HG03571 (cell line): Measurements from ENCODE around the gene CNTFR.
"Not testable (repeated sequence)": the region's sequence is repeated elsewhere in the genome, so short reads cannot be mapped to it uniquely, and the experiment has no call there.

Source experiments
- ATAC-seq: cut with Tn5 transposase; IDR thresholded peaks from one replicate; pipeline ENCODE4 v1.9.1; 2021; ENCODE audit not compliant: unreplicated experiment

CNTFR gene

GRCh38 chr9:34589636-34590380, at the start of gene CNTFR:
Gene CNTFR, minus strand, starts transcription at chr9:34589724. Its CDS starts 20,743 bp downstream, at chr9:34568981.
- ATAC-seq: no peak

GRCh38 chr9:34639322-34639721, 49.8 kb upstream of the CNTFR start:
- ATAC-seq: not testable (repeated sequence)

- no peak for ATAC-seq
These were observed 48.6 kb upstream of the CNTFR start for GRCh38 chr9:34638138-34638445.

- peak; percentile 89 for ATAC-seq
These were observed 48.0 kb upstream of the CNTFR start, which contains the start of gene SIGMAR1 for GRCh38 chr9:34637356-34638137. Gene SIGMAR1, minus strand, starts transcription at chr9:34637787. Its CDS starts 90 bp downstream, at chr9:34637697.

- ATAC-seq: no peak
These were observed 47.3 kb upstream of the CNTFR start for GRCh38 chr9:34636791-34637355.

- ATAC-seq: no peak
These were observed 46.0 kb upstream of the CNTFR start for GRCh38 chr9:34635556-34635955.

GRCh38 chr9:34634551-34635248, 45.2 kb upstream of the CNTFR start:
- ATAC-seq: no peak

GRCh38 chr9:34633851-34634550, 44.5 kb upstream of the CNTFR start:
- no peak for ATAC-seq

- no peak for ATAC-seq
These were observed 43.6 kb upstream of the CNTFR start for GRCh38 chr9:34633166-34633565.

GRCh38 chr9:34630402-34631154, 41.1 kb upstream of the CNTFR start:
- ATAC-seq: no peak

GRCh38 chr9:34629491-34629808, 39.9 kb upstream of the CNTFR start:
- no peak for ATAC-seq

- ATAC-seq: no peak
These were observed 39.3 kb upstream of the CNTFR start, which contains the start of gene ARID3C for GRCh38 chr9:34628656-34629490. Gene ARID3C, minus strand, starts transcription at chr9:34629066. Its CDS starts 1,052 bp downstream, at chr9:34628014.

- ATAC-seq: no peak
These were observed 38.5 kb upstream of the CNTFR start for GRCh38 chr9:34627716-34628655.

- ATAC-seq: no peak
These were observed 35.6 kb upstream of the CNTFR start for GRCh38 chr9:34625186-34625486.

- no peak for ATAC-seq
These were observed 35.1 kb upstream of the CNTFR start for GRCh38 chr9:34624475-34625185.

- ATAC-seq: no peak
These were observed 34.1 kb upstream of the CNTFR start for GRCh38 chr9:34623374-34624235.
